ENCODE results near the gene SLC25A51. TPM values are rescaled to one million over a fixed set of nuclear protein-coding genes. Genes with fewer than 3 reads are reported as not detected.
"Not testable (repeated sequence)": the region's sequence is repeated elsewhere in the genome, so short reads cannot be mapped to it uniquely, and the experiment has no call there.

SLC25A51 gene
- total RNA-seq, 1 donor from 2014 or later: 93.1 TPM

GRCh38 chr9:37902796-37903646 is 906 bp downstream of the SLC25A51 start:
- DNase-seq: peak; percentile 49

- DNase-seq: no peak
Observed at GRCh38 chr9:37902131-37902530, 1.8 kb downstream of the SLC25A51 start.

- DNase-seq: no peak
Observed at GRCh38 chr9:37899041-37899440, 4.9 kb downstream of the SLC25A51 start.

GRCh38 chr9:37897665-37898064 is 6.3 kb downstream of the SLC25A51 start:
- DNase-seq: peak; percentile 46

GRCh38 chr9:37892063-37892462 is 11.9 kb downstream of the SLC25A51 start:
- DNase-seq: no peak

- DNase-seq: not testable (repeated sequence)
Observed at GRCh38 chr9:37891042-37891441, 12.9 kb downstream of the SLC25A51 start.

- no peak for DNase-seq
Observed at GRCh38 chr9:37889536-37889935, 14.4 kb downstream of the SLC25A51 start.

GRCh38 chr9:37887977-37888583 is 15.8 kb downstream of the SLC25A51 start:
- DNase-seq: not testable (repeated sequence)

GRCh38 chr9:37880916-37881479 is 22.9 kb downstream of the SLC25A51 start:
- DNase-seq: no peak

- no peak for DNase-seq
Observed at GRCh38 chr9:37876376-37876775, 27.6 kb downstream of the SLC25A51 start.

GRCh38 chr9:37873955-37874354 is 30.0 kb downstream of the SLC25A51 start:
- DNase-seq: no peak

- no peak for DNase-seq
Observed at GRCh38 chr9:37870799-37871176, 33.1 kb downstream of the SLC25A51 start.

GRCh38 chr9:37870081-37870798 is 33.7 kb downstream of the SLC25A51 start:
- no peak for DNase-seq

GRCh38 chr9:37862530-37862929 is 41.4 kb downstream of the SLC25A51 start:
- no peak for DNase-seq

- DNase-seq: peak; percentile 26
Observed at GRCh38 chr9:37859043-37859442, 44.9 kb downstream of the SLC25A51 start.

GRCh38 chr9:37856551-37856950 is 47.4 kb downstream of the SLC25A51 start:
- no peak for DNase-seq

GRCh38 chr9:37852222-37852621 is 51.7 kb downstream of the SLC25A51 start:
- no peak for DNase-seq

- peak; percentile 72 for DNase-seq
Observed at GRCh38 chr9:37840560-37841194, 63.2 kb downstream of the SLC25A51 start.

- peak; percentile 31 for DNase-seq
Observed at GRCh38 chr9:37839496-37840461, 64.1 kb downstream of the SLC25A51 start.
